DOHH2 (cell line): ENCODE results near the gene ATP11A.

Experiments
- H3F3A ChIP-seq: fragments of 200-600 bp; sonication (generic), shearing (Covaris generic); 2 replicates; pipeline ENCODE4 v1.6.0; 2016; ENCODE audit warnings: antibody characterized with exemption, mild to moderate bottlenecking; ENCODE audit not compliant: control insufficient read depth, insufficient read depth
- H3K27ac ChIP-seq: fragments of 200-600 bp; sonication (generic); 2 replicates; pipeline ENCODE4 v1.5.1; 2014; ENCODE audit warnings: low read depth, mild to moderate bottlenecking, low read length, moderate library complexity
- H3K27me3 ChIP-seq: fragments of 200-600 bp; sonication (generic); 2 replicates; pipeline ENCODE4 v1.6.1; 2014; ENCODE audit warnings: mild to moderate bottlenecking, low read length, mixed read lengths; ENCODE audit not compliant: control insufficient read depth
- H3K36me3 ChIP-seq: fragments of 200-600 bp; sonication (generic); 2 replicates; pipeline ENCODE4 v1.6.1; 2014; ENCODE audit warnings: mild to moderate bottlenecking, low read length, moderate library complexity, mixed read lengths; ENCODE audit not compliant: control insufficient read depth
- H3K4me1 ChIP-seq: fragments of 200-600 bp; sonication (generic); 2 replicates; pipeline ENCODE4 v1.6.1; 2014; ENCODE audit warnings: mild to moderate bottlenecking, low read length, mixed read lengths; ENCODE audit not compliant: control insufficient read depth
- H3K4me2 ChIP-seq: fragments of 200-600 bp; sonication (generic); 2 replicates; pipeline ENCODE4 v1.6.0; 2014; ENCODE audit warnings: mild to moderate bottlenecking, low read length, moderate library complexity
- H3K4me3 ChIP-seq: fragments of 200-600 bp; sonication (generic); 2 replicates; pipeline ENCODE4 v1.5.1; 2014; ENCODE audit warnings: mild to moderate bottlenecking, low read length, mixed read lengths
- H3K79me2 ChIP-seq: fragments of 200-600 bp; sonication (generic); 2 replicates; pipeline ENCODE4 v1.6.1; 2014; ENCODE audit warnings: mild to moderate bottlenecking, low read length, mixed read lengths; ENCODE audit not compliant: control insufficient read depth
- H3K9me2 ChIP-seq: fragments of 200-600 bp; sonication (generic); replicated peaks from 2 replicates; pipeline ENCODE4 v1.6.1; 2014; ENCODE audit warnings: mild to moderate bottlenecking, low read length, mixed read lengths; ENCODE audit not compliant: control insufficient read depth
- H3K9me3 ChIP-seq: fragments of 200-600 bp; sonication (generic); 2 replicates; pipeline ENCODE4 v1.6.1; 2014; ENCODE audit warnings: antibody characterized with exemption, low read length, mixed read lengths; ENCODE audit not compliant: control insufficient read depth, insufficient read depth
- H4K20me1 ChIP-seq: fragments of 200-600 bp; sonication (generic); 2 replicates; pipeline ENCODE4 v1.6.0; 2014; ENCODE audit warnings: low read depth, mild to moderate bottlenecking, antibody characterized with exemption, low read length, moderate library complexity; ENCODE audit not compliant: control insufficient read depth, insufficient read depth
- CTCF ChIP-seq: fragments of 200-600 bp; sonication (generic); IDR thresholded peaks from one replicate; pipeline ENCODE4 v1.5.1; 2014; ENCODE audit warnings: antibody characterized with exemption, mild to moderate bottlenecking, low read depth, low read length; ENCODE audit not compliant: poor library complexity, severe bottlenecking
- EZH2phosphoT487 ChIP-seq: fragments of 200-600 bp; sonication (generic); IDR thresholded peaks from 2 replicates; pipeline ENCODE4 v1.6.1; 2017; ENCODE audit warnings: borderline replicate concordance, mild to moderate bottlenecking, antibody characterized with exemption, low read length, moderate library complexity, mixed read lengths

Gene ATP11A

GRCh38 chr13:112761701-112762689 lies 72.2 kb downstream of the ATP11A start:
- no peak for TF ChIP-seq CTCF
- H4K20me1 ChIP-seq = 0 out of 2 replicates have a peak, but pooled peaks cover 3% of the 10 kb centered on the region
- H3K4me2 ChIP-seq = no peak overlapping the region
- no peak overlapping the region for H3K4me3 ChIP-seq
- H3F3A ChIP-seq = no peaks in the 10 kb centered on the region
- no peaks in the 10 kb centered on the region for H3K9me3 ChIP-seq
- no peaks in the 10 kb centered on the region for H3K9me2 ChIP-seq
- no peaks in the 10 kb centered on the region for H3K36me3 ChIP-seq
- no peak overlapping the region for H3K27ac ChIP-seq
- H3K79me2 ChIP-seq = no peaks in the 10 kb centered on the region
- peaks cover 17% of the 10 kb centered on the region for H3K4me1 ChIP-seq
- H3K27me3 ChIP-seq = no peaks in the 10 kb centered on the region

GRCh38 chr13:112762690-112763080 lies 72.8 kb downstream of the ATP11A start:
- no peaks in the 10 kb centered on the region for H3K36me3 ChIP-seq
- H3K27me3 ChIP-seq = no peaks in the 10 kb centered on the region
- H3K9me3 ChIP-seq = no peaks in the 10 kb centered on the region
- H3F3A ChIP-seq = no peaks in the 10 kb centered on the region
- H3K79me2 ChIP-seq = no peaks in the 10 kb centered on the region
- H4K20me1 ChIP-seq = 0 out of 2 replicates have a peak, but pooled peaks cover 3% of the 10 kb centered on the region
- no peak for TF ChIP-seq CTCF
- TF ChIP-seq EZH2phosphoT487 = no peak
- no peak overlapping the region for H3K27ac ChIP-seq
- H3K4me2 ChIP-seq = no peak overlapping the region
- peaks cover 20% of the 10 kb centered on the region for H3K4me1 ChIP-seq
- no peak overlapping the region for H3K4me3 ChIP-seq
- no peaks in the 10 kb centered on the region for H3K9me2 ChIP-seq

GRCh38 chr13:112764028-112764427 lies 74.2 kb downstream of the ATP11A start:
- Histone ChIP-seq H3K79me2 (peaks cover 3% of the 10 kb centered on the region; the same call in 1 of the 2 replicates), H3K4me1 (peaks cover 22% of the 10 kb centered on the region), H3K27me3 (no peaks in the 10 kb centered on the region), H3K4me2 (no peak overlapping the region), H3K9me3 (no peaks in the 10 kb centered on the region), H3K36me3 (no peaks in the 10 kb centered on the region), H3K27ac (no peak overlapping the region), H3K4me3 (no peak overlapping the region), H3F3A (no peaks in the 10 kb centered on the region), H4K20me1 (0 out of 2 replicates have a peak, but pooled peaks cover 3% of the 10 kb centered on the region), H3K9me2 (no peaks in the 10 kb centered on the region)
- no peak for TF ChIP-seq CTCF
- no peak for TF ChIP-seq EZH2phosphoT487
